HEK293T (cell line): Measurements from ENCODE around the gene RAB7B.

ENCODE experiments used
- CTCF ChIA-PET: fragments of 350-600 bp; formaldehyde crosslinking; extraction: SDS; loops from one replicate; lab custom pipeline; 2021; ENCODE audit warnings: antibody characterized with exemption, inconsistent platforms; lab: Yijun Ruan, JAX
- POLR2A ChIA-PET: fragments of 350-600 bp; formaldehyde crosslinking; extraction: SDS; loops from one replicate; lab custom pipeline; 2020; ENCODE audit warnings: antibody characterized with exemption, inconsistent platforms; lab: Yijun Ruan, JAX
- DNase-seq: peaks from one replicate; pipeline ENCODE4 v3.0.0; 2012; ENCODE audit warnings: mixed read lengths; ENCODE audit errors: extremely low spot score
- ARNT ChIP-seq: fragments of 450-650 bp; IDR thresholded peaks from 2 replicates; pipeline ENCODE4 v1.6.1; 2017; ENCODE audit warnings: mild to moderate bottlenecking
- BHLHE40 ChIP-seq: fragments of 450-650 bp; IDR thresholded peaks from 2 replicates; pipeline ENCODE4 v1.6.1; 2016; ENCODE audit warnings: mild to moderate bottlenecking, moderate library complexity, borderline replicate concordance
- CTBP1 ChIP-seq: fragments of 450-650 bp; IDR thresholded peaks from 2 replicates; pipeline ENCODE4 v1.6.1; 2016; ENCODE audit warnings: borderline replicate concordance
- ELF4 ChIP-seq: fragments of 450-650 bp; IDR thresholded peaks from 2 replicates; pipeline ENCODE4 v1.6.1; 2017; ENCODE audit warnings: antibody characterized with exemption
- FOXA1 ChIP-seq: fragments of 450-650 bp; IDR thresholded peaks from 2 replicates; pipeline ENCODE4 v1.6.1; 2016; ENCODE audit warnings: mild to moderate bottlenecking
- FOXK2 ChIP-seq: fragments of 450-650 bp; IDR thresholded peaks from 2 replicates; pipeline ENCODE4 v1.6.1; 2016; ENCODE audit warnings: mild to moderate bottlenecking
- FOXM1 ChIP-seq: fragments of 450-650 bp; IDR thresholded peaks from 2 replicates; pipeline ENCODE4 v1.6.1; 2017; ENCODE audit warnings: mild to moderate bottlenecking, borderline replicate concordance
- HDGF ChIP-seq: fragments of 450-650 bp; IDR thresholded peaks from 2 replicates; pipeline ENCODE4 v1.6.1; 2017; ENCODE audit warnings: antibody characterized with exemption, borderline replicate concordance
- L3MBTL2 ChIP-seq: fragments of 450-650 bp; conservative IDR thresholded peaks from 2 replicates; pipeline ENCODE4 v1.6.1; 2016; ENCODE audit warnings: mild to moderate bottlenecking
- LEF1 ChIP-seq: fragments of 450-650 bp; IDR thresholded peaks from 2 replicates; pipeline ENCODE4 v1.6.1; 2017; ENCODE audit warnings: mild to moderate bottlenecking, borderline replicate concordance
- NFRKB ChIP-seq: fragments of 450-650 bp; IDR thresholded peaks from 2 replicates; pipeline ENCODE4 v1.6.1; 2016; ENCODE audit warnings: mild to moderate bottlenecking, moderate library complexity
- SP1 ChIP-seq: fragments of 450-650 bp; IDR thresholded peaks from 2 replicates; pipeline ENCODE4 v1.6.1; 2017
- SUZ12 ChIP-seq: fragments of 450-650 bp; IDR thresholded peaks from 2 replicates; pipeline ENCODE4 v1.6.1; 2016; ENCODE audit warnings: mild to moderate bottlenecking
- TARDBP ChIP-seq: fragments of 450-650 bp; IDR thresholded peaks from 2 replicates; pipeline ENCODE4 v1.6.1; 2016
- ZNF384 ChIP-seq: fragments of 450-650 bp; IDR thresholded peaks from 2 replicates; pipeline ENCODE4 v1.6.1; 2016
- TF ChIP-seq, protein P1 (sequence below): fragments of 450-650 bp; IDR thresholded peaks from 2 replicates; pipeline ENCODE4 v1.6.1; 2016

Gene RAB7B

DNA sequence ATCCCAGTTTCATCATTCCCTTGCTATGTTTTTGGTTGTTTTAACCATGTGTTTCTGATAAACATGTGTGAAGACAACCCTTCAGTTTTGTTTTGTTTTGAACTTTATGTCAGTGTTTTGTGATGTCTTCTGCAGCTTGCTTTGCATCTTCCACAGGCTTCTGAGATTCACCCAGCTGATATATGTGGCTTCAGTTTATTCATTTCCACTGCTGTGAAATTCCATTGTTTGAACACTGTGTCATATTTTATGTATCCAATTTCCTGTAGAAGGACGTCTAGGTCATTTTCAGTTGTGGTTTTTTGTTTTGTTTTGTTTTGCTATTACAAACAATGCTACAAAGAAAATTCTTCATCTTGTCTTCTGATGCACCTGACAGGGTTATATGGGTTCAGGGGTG is 32.7 kb downstream of the RAB7B start:
- TF ChIP-seq HDGF (no peak), CTBP1 (no peak), FOXK2 (no peak), ARNT (no peak)
- ChIA-PET CTCF (interaction anchor here (0.7 kb wide), 1 partner anchor 14 kb away, joined by 3 read pairs; no protein-coding TSS in a partner anchor), POLR2A (no interaction called here)
- no peak for DNase-seq

GRCh38 chr1:205969229-205969628 is 34.0 kb downstream of the RAB7B start:
- TF ChIP-seq FOXA1 (no peak), FOXK2 (no peak), ELF4 (no peak), ZNF384 (no peak), CTBP1 (no peak), L3MBTL2 (no peak), LEF1 (no peak), FOXM1 (no peak), NFRKB (no peak), BHLHE40 (no peak), HDGF (no peak), ARNT (no peak)
- TF ChIP-seq, protein P1, sequence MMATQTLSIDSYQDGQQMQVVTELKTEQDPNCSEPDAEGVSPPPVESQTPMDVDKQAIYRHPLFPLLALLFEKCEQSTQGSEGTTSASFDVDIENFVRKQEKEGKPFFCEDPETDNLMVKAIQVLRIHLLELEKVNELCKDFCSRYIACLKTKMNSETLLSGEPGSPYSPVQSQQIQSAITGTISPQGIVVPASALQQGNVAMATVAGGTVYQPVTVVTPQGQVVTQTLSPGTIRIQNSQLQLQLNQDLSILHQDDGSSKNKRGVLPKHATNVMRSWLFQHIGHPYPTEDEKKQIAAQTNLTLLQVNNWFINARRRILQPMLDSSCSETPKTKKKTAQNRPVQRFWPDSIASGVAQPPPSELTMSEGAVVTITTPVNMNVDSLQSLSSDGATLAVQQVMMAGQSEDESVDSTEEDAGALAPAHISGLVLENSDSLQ, result no peak
- CTCF ChIA-PET, result interaction anchor here (2.1 kb wide), 1 partner anchor 8 kb away, joined by 18 read pairs; no protein-coding TSS in a partner anchor
- DNase-seq, result no peak
- POLR2A ChIA-PET, result interaction anchor here (1.3 kb wide), 1 partner anchor 8 kb away, joined by 3 read pairs; no protein-coding TSS in a partner anchor

GRCh38 chr1:205967554-205968335 is 35.5 kb downstream of the RAB7B start:
- TF ChIP-seq SP1 (no peak), LEF1 (no peak), NFRKB (no peak), FOXM1 (no peak), ARNT (no peak), L3MBTL2 (no peak), ZNF384 (no peak), TARDBP (no peak), HDGF (no peak), BHLHE40 (no peak), FOXA1 (no peak)
- ChIA-PET CTCF (interaction anchor here (0.6 to 2.1 kb wide), 2 partner anchors 10 to 49 kb away, joined by 3 to 18 read pairs; no protein-coding TSS in a partner anchor), POLR2A (no interaction called here)

DNA sequence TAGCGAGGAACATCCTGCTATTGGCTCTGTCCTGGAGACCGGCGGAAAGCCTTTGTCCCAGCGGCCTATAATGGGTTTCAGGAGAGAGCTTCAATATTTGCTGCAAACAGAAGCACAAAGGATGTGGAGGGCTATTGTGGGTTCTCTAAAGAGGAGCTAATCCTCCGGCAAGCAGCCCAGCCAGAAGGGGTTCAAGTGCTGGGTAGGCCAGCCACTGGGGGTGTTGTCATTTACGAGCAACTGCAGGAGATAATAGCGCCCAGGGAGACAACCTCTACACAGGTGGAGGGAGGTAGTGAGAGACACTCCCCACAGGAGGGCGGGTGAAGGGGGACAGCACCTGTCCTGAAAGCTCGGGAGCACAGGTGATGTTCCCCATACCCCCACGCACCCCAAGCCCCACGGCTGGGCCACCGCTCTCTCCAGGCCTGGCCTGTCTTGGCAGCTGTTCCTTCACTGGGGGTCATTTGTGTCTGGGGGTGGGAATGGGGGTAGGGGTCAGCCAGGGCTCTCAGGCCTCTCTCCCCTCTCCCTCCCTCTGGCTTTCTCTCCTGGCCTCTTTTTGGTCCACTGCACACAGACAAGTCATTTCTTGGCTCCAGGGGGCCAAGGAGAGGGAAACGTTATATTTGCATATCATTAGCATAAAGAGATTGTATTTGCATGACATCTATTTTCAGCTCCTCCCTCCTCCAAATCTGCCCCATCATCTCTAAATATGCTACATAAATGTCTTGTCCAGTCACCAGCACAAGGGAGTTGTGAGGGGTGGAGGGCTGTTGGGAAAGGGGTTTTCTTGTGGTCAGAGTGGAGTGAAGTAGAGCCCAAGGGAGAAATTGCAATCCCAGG is 37.9 kb downstream of the RAB7B start:
- TF ChIP-seq SUZ12, result no peak
- TF ChIP-seq NFRKB, result no peak
- no peak for TF ChIP-seq ELF4
- no peak for TF ChIP-seq CTBP1
- no peak for TF ChIP-seq BHLHE40
- TF ChIP-seq, protein P1, result no peak
- TF ChIP-seq TARDBP, result no peak
- DNase-seq, result no peak
- ChIA-PET CTCF (interaction anchor here (2.4 kb wide), 1 partner anchor 12 kb away, joined by 9 read pairs; no protein-coding TSS in a partner anchor), POLR2A (no interaction called here)

More at GRCh38 chr1:205967554-205968335, 35.5 kb downstream of the RAB7B start:
- no peak for DNase-seq

DNA sequence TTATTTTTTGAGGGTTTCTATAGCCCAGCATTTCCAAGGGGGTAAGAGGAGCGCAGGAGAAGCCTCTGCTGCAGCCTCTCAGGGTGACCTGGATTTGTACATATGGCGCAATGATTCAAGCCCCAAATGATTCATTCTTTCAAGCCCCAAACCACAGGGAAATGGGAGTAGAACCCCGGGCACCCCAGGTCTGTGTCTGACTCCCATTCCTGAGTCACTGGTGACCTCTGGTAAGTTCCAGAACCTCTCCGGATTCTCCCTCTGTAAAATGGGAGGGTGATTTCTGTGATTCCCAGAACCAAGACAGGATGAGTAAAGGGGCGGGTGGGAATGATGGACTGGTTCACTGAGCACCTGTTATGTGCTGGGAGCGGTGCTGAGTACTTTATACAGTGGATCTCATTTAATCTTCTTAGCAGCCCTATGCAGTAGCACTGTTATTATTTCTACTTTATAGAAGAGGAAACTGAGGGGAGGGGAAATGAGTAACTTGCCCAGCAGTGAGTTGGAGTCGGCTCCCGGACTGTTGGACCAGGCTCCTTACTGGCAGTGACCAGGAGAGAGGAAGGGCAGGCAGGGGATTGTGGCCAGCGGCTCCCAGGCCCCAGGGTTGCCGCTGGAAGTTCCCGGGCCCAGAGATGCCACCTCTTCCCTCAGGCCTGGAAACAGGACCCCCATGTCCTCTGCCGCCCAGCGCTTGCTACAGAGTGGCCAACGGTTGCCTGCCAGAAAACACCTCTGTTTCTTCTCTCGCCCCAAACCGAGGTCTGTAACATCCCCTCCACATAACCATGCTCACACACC is 39.6 kb downstream of the RAB7B start:
- POLR2A ChIA-PET, result no interaction called here
- TF ChIP-seq NFRKB (no peak), ELF4 (no peak), CTBP1 (no peak), FOXM1 (no peak), ARNT (no peak), SUZ12 (no peak), ZNF384 (no peak), HDGF (no peak), TARDBP (no peak)
- TF ChIP-seq, protein P1, result no peak
- CTCF ChIA-PET, result interaction anchor here (2.4 kb wide), 1 partner anchor 14 kb away, joined by 9 read pairs; no protein-coding TSS in a partner anchor
- DNase-seq, result no peak
